Activated T-cell treated with anti-CD3 and anti-CD28 coated beads, Interleukin-2, amount 50 U/mL, for 72 hours (primary cell): ENCODE results near the gene MAGEB17. TPM values are rescaled to one million over a fixed set of nuclear protein-coding genes. Genes with fewer than 3 reads are reported as not detected.
"Not testable (repeated sequence)": the region's sequence is repeated elsewhere in the genome, so short reads cannot be mapped to it uniquely, and the experiment has no call there.

Source experiments
- ATAC-seq, 2 donors: fragments of 150-1000 bp; cut with Tn5 transposase; replicated peaks in 1 of 2; 2 replicates each; pipeline ENCODE4 v1.10.0; 2021; ENCODE audit warnings: moderate library complexity in 2 of 2, mild to moderate bottlenecking in 1 of 2
- DNase-seq, 2 donors: peaks; one replicate each; pipeline ENCODE4 v3.0.0; 2021 to 2022; ENCODE audit warnings: mixed read lengths in 1 of 2
- H3K27ac Mint-ChIP-seq: one replicate; pipeline ENCODE4 v1.8.0; 2022; ENCODE audit warnings: mild to moderate bottlenecking, moderate library complexity, mixed read lengths
- H3K27me3 Mint-ChIP-seq: one replicate; pipeline ENCODE4 v1.8.0; 2022; ENCODE audit warnings: low read depth, mixed read lengths
- H3K36me3 Mint-ChIP-seq, 2 donors: one replicate each; pipeline ENCODE4 v1.8.0; 2022; ENCODE audit warnings: mixed read lengths in 2 of 2, mild to moderate bottlenecking in 1 of 2; ENCODE audit not compliant: insufficient read depth in 2 of 2
- H3K4me1 Mint-ChIP-seq: one replicate; pipeline ENCODE4 v1.8.0; 2022; ENCODE audit warnings: low read depth, mixed read lengths
- H3K4me3 Mint-ChIP-seq, 2 donors: one replicate each; pipeline ENCODE4 v1.8.0; 2022; ENCODE audit warnings: mild to moderate bottlenecking in 2 of 2, mixed read lengths in 2 of 2, moderate library complexity in 2 of 2
- H3K9me3 Mint-ChIP-seq, 2 donors: one replicate each; pipeline ENCODE4 v1.8.0; 2022; ENCODE audit warnings: mixed read lengths in 2 of 2
- total RNA-seq, 2 donors: library from RNA; stranded (reverse); gene quantifications; one replicate each; pipeline ENCODE4 v1.2.3, GENCODE V29; 2022

The MAGEB17 gene
- total RNA-seq, 2 donors from 2014 or later, result not detected

DNA sequence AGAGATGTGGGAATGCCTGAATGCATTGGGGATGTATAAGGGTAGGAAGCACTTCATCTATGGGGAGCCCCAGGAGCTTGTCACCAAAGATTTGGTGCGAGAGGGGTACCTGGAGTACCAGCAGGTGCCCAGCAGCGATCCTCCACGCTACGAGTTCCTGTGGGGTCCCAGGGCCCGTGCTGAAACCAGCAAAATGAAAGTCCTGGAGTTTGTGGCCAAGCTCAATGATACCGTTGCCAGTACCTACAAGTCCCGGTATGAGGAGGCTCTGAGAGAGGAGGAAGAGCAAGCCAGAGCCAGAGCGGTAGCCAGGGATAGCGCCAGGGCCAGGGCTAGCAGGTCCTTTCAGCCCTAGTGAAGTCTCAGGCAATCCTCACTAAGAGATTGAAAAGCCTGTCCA lies 3.8 kb downstream of the MAGEB17 start:
- Mint-ChIP-seq H3K36me3 (peaks cover 0 to 1% of the 10 kb centered on the region in 2 donors), H3K4me3 (no peak overlapping the region), H3K4me1 (no peaks in the 10 kb centered on the region), H3K27ac (no peak overlapping the region), H3K27me3 (peaks cover 33% of the 10 kb centered on the region), H3K9me3 (no peaks in the 10 kb centered on the region)
- ATAC-seq (no peak), DNase-seq (no peak)

DNA sequence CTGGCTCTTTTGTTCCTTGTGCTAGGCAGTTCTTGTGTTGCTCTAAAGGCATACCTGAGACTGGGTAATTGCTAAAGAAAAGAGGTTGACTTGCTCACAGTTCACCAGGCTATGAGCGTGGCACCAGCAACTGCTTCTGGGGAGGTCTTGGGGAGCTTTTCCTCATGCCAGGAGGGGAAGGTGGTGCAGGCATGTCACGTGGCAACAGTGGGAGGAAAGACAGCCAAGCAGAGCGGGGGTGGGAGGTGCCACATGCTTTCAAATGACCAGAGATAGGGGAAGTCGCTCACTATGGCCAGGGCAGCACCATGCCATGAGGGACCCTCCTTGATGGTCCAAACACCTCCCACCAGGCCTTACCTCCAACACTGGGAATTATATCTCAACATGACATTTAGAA lies 4.7 kb downstream of the MAGEB17 start:
- peaks cover 24% of the 10 kb centered on the region for H3K27me3 Mint-ChIP-seq
- no peak for ATAC-seq
- H3K36me3 Mint-ChIP-seq, result peaks cover 0 to 1% of the 10 kb centered on the region in 2 donors
- no peak overlapping the region for H3K27ac Mint-ChIP-seq
- no peaks in the 10 kb centered on the region for H3K9me3 Mint-ChIP-seq
- no peak overlapping the region for H3K4me3 Mint-ChIP-seq
- H3K4me1 Mint-ChIP-seq, result no peaks in the 10 kb centered on the region
- no peak for DNase-seq

DNA sequence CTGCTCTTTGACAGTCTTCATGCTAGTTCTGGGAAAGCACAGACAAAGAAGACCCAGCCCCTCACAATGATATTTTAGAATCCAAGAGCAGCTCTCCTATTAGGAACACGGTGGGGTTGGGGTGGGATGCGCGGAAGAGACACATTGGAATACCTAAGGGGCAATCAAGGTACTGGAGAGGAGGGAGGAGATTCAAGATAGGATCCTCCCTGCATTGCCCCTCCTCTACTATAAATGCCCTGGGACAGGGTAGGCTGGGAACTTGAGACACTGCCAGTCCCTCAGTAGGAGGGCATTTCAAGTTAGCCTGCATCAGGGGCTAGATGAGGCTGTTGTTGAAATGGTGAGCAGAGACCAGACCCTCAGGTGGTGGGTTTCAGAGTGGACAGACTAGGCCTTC lies 5.1 kb downstream of the MAGEB17 start:
- Mint-ChIP-seq H3K4me1 (no peaks in the 10 kb centered on the region), H3K27ac (no peak overlapping the region), H3K36me3 (peaks cover 0 to 1% of the 10 kb centered on the region in 2 donors), H3K4me3 (no peak overlapping the region), H3K27me3 (peaks cover 25% of the 10 kb centered on the region), H3K9me3 (no peaks in the 10 kb centered on the region)
- DNase-seq, result no peak
- ATAC-seq, result no peak

DNA sequence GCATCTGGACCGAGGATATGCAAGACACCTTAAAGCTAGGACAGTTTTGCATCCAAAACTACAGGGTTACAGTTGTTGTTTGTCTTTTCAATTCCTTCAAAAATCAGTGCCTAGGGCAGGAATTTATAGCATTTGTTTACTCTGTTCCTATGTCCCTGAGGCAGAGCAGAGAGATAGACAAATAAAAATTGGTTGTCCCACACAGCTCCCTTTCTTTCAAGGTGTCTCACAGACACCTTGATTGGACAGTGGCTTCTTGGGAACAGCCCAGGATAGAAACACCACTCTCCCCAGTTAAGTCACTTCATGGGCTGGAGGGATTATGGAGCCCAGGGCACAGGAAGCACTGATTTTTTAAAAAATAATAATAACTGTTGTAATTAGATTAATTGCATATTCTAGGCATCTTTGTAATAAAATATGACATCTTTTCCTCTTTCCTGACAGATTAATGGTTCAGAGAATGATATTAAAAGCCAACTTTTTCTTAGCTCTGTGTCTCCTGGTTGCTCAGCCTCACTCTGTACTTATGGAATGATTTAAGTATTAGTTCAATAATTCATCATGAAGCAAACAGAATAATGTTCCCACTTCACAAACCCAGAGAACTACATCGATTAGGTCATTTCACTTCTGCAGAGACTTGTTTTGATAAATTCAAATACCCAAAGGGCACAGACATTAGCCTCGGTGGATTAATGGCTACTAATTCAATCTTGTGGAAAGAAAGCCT lies 8.2 kb downstream of the MAGEB17 start:
- Mint-ChIP-seq H3K4me3 (no peak overlapping the region), H3K4me1 (no peaks in the 10 kb centered on the region), H3K9me3 (no peaks in the 10 kb centered on the region), H3K27me3 (peaks cover 54% of the 10 kb centered on the region), H3K27ac (no peak overlapping the region), H3K36me3 (no peaks in the 10 kb centered on the region)
- ATAC-seq, result no peak
- DNase-seq, result no peak

DNA sequence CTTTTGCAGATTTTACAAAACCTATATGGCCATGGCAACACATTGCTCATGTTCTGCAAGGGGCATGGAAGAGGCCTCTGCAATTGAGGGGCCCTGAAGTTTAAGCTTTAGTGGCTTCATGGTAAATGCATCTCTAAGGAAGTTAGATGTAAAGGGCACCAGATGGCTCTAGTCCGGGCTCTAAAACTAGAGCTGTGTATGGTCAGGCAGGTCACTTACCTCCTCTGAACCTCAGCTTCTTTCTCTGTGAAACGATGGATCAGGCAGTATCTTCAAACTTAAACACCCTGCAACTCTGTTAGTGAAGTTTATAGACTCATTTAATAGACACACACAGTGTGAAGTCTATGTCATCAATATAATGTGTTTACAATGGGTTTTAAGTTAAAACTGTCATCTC lies 10.0 kb downstream of the MAGEB17 start:
- peaks cover 63% of the 10 kb centered on the region for H3K27me3 Mint-ChIP-seq
- H3K27ac Mint-ChIP-seq, result no peak overlapping the region
- DNase-seq, result no peak
- H3K36me3 Mint-ChIP-seq, result no peaks in the 10 kb centered on the region
- H3K4me3 Mint-ChIP-seq, result no peak overlapping the region
- no peaks in the 10 kb centered on the region for H3K4me1 Mint-ChIP-seq
- H3K9me3 Mint-ChIP-seq, result no peaks in the 10 kb centered on the region
- no peak for ATAC-seq

DNA sequence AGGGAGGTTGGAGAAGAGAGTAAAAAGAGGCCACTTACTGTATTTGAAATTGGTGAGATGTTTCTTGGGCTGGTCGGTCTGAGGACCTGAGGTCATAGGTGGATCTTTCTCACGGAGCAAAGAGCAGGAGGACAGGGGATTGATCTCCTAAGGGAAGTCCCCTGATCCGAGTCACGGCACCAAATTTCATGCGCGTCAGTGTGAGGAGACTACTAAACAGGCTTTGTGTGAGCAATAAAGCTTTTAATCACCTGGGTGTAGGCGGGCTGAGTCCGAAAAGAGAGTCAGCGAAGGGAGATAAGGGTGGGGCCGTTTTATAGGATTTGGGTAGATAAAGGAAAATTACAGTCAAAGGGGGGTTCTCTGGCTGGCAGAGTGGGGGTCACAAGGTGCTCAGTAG lies 16.6 kb downstream of the MAGEB17 start:
- H3K27ac Mint-ChIP-seq, H3K36me3 Mint-ChIP-seq, DNase-seq, H3K9me3 Mint-ChIP-seq, H3K4me3 Mint-ChIP-seq, ATAC-seq, H3K4me1 Mint-ChIP-seq: not testable (repeated sequence)
- H3K27me3 Mint-ChIP-seq, result peaks cover 50% of the 10 kb centered on the region

DNA sequence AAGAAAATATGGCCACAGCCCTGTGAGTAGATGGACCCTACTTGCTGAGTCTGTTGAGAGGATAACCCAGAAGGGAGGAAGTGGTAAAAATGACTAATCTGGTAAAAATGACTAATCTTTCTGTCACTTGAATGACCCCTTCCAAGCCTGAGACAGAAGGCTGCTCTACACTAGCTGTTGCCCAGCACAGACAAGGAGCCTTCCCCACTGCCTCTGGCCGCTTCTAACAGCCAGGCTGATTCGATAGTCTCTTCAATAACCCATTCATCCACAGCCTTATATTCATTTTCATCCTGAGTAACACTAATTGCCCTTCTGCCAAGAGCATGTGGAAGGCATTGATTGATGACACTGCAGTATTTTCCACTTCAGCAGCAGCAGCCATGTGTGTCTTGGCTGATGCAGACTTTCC lies 18.4 kb downstream of the MAGEB17 start:
- no peak overlapping the region for H3K27ac Mint-ChIP-seq
- H3K4me1 Mint-ChIP-seq, result peaks cover 6% of the 10 kb centered on the region
- peaks cover 39% of the 10 kb centered on the region for H3K27me3 Mint-ChIP-seq
- no peak overlapping the region for H3K4me3 Mint-ChIP-seq
- DNase-seq (peak in 1 of 2 donors; percentile 1), ATAC-seq (peak; percentile 86 to 95)
- H3K36me3 Mint-ChIP-seq, result no peaks in the 10 kb centered on the region
- no peaks in the 10 kb centered on the region for H3K9me3 Mint-ChIP-seq

DNA sequence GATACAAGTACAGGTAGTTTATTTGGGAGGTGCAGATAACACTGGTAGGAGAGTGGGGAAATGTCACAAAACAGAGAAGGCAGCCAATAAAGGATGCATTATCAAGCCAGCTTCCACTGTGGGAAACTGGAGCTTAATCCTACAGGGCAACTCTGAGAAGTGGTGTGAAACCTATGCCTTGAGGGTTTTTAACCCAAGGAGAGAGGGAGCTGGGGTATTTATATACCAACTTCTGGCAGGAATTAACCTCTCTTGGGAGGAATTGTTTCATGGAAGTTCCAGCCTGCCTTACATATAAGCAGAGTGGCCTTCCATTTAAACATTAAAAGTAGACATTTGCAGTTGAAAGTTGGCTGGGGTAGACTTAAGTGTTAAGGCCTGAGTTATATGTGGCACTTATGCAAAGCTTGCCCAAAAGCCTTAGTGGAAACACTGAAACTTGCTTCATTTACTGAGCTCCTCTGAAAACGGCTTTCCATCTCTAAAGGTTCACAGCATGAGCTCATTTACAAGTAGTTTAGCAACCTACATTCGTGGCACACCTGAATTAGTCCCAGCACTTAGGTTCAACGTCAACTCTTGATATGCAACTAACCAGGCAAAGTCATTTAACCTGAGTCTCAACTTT lies 19.2 kb downstream of the MAGEB17 start:
- Mint-ChIP-seq H3K36me3 (no peaks in the 10 kb centered on the region), H3K4me1 (peaks cover 6% of the 10 kb centered on the region), H3K27me3 (peaks cover 33% of the 10 kb centered on the region), H3K27ac (no peak overlapping the region), H3K4me3 (no peak overlapping the region), H3K9me3 (no peaks in the 10 kb centered on the region)
- DNase-seq, result no peak
- no peak for ATAC-seq

DNA sequence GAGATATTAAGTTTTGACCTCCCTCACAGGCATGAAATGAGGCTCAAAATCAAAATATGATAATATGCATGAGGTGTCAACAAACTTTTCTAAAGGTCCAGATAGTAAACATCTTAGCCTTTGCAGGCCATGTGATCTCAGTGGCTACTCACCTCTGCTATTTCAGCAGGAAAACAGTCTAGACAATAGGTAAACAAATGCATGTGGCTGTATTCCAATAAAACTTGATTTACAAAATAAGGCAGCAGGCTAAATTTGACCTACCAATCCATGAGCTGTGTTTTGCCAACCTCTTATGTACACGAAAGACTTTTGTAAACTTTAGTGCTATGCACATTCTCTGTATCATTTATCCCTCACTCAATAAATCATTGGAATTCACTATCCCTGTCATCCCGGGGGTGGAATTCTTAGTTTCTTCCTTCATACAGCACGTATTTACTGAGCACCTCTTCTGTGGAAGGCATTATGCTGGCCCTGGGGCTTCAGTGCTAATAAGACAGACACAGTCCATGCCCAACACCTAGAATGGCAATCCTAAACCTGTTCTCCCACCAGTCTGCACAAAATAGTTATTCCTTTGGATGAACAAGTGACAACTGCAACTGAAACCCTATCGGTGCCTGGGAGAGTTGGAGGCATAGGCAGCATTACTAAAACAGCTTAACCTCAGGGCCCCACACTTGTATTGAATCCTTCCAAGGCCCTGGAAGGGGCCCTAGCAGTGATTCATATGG lies 19.9 kb downstream of the MAGEB17 start:
- H3K27ac Mint-ChIP-seq, result no peak overlapping the region
- peaks cover 33% of the 10 kb centered on the region for H3K27me3 Mint-ChIP-seq
- H3K4me3 Mint-ChIP-seq, result no peak overlapping the region
- H3K9me3 Mint-ChIP-seq, result no peaks in the 10 kb centered on the region
- no peaks in the 10 kb centered on the region for H3K36me3 Mint-ChIP-seq
- DNase-seq, result no peak
- ATAC-seq, result no peak
- H3K4me1 Mint-ChIP-seq, result peaks cover 6% of the 10 kb centered on the region

DNA sequence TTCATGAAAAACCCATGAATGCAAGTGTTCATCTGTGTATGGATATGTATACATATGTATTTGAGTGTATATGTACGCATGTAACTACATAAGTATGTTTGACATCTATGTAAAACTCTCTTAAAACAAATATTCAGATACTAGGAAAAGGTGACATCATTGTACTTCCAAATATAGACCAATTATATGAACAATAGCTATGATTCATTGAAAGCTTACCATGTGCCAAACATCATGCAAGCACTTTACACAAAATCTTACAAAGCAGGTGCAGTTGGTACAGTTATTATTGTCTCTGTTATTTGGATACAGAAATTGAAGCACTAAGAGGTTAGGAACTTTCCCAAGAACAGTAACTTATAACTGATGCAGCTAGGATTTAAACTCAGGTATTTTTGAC lies 21.4 kb downstream of the MAGEB17 start:
- Mint-ChIP-seq H3K4me1 (peaks cover 6% of the 10 kb centered on the region), H3K27me3 (peaks cover 23% of the 10 kb centered on the region), H3K4me3 (no peak overlapping the region), H3K36me3 (no peaks in the 10 kb centered on the region), H3K27ac (no peak overlapping the region), H3K9me3 (no peaks in the 10 kb centered on the region)
- DNase-seq, result no peak
- ATAC-seq, result no peak

DNA sequence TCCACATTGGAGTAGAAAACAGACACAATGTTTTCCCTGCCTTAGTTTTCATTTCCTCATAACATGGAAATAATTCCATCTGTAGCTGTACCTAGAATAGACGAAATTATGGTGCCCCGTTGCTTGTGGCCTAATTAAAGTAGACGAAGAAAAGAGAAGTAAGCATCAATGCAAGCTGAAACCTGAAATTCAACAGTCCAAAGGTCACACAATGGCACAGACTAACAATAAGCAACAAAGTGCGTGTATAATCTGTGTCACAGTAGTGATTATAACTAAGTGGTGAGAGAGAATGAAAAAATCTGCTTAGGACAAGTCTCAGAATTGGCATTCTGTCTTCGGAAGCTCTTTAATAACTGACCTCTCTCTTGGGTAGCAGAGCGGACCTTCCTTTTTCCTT lies 24.3 kb downstream of the MAGEB17 start:
- H3K9me3 Mint-ChIP-seq, result no peaks in the 10 kb centered on the region
- DNase-seq (no peak), ATAC-seq (no peak)
- H3K27me3 Mint-ChIP-seq, result peaks cover 24% of the 10 kb centered on the region
- H3K4me3 Mint-ChIP-seq, result no peak overlapping the region
- H3K36me3 Mint-ChIP-seq, result no peaks in the 10 kb centered on the region
- H3K4me1 Mint-ChIP-seq, result no peaks in the 10 kb centered on the region
- H3K27ac Mint-ChIP-seq, result no peak overlapping the region

DNA sequence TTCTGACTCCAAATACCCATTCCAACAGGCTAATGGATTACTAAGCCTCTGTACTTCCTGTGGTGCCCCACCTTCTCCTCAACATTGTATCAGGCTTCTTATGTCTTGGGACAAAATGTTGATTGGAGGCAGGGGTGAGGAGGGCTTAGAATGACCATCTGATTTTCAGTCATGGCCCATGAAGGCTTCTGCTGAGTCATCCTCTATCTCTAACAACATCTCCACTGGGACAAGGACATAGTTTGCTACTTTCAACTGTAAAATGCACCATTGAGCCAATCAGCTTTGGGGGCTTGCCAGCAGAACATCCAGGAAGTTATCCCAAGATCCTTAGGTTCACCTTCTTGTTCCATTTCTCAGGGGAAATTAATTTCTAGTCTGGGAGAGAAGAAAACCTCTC lies 29.5 kb downstream of the MAGEB17 start:
- H3K4me1 Mint-ChIP-seq, result no peaks in the 10 kb centered on the region
- no peak for ATAC-seq
- H3K9me3 Mint-ChIP-seq, result no peaks in the 10 kb centered on the region
- no peak overlapping the region for H3K27ac Mint-ChIP-seq
- no peak overlapping the region for H3K4me3 Mint-ChIP-seq
- no peak for DNase-seq
- no peaks in the 10 kb centered on the region for H3K36me3 Mint-ChIP-seq
- H3K27me3 Mint-ChIP-seq, result peaks cover 49% of the 10 kb centered on the region

DNA sequence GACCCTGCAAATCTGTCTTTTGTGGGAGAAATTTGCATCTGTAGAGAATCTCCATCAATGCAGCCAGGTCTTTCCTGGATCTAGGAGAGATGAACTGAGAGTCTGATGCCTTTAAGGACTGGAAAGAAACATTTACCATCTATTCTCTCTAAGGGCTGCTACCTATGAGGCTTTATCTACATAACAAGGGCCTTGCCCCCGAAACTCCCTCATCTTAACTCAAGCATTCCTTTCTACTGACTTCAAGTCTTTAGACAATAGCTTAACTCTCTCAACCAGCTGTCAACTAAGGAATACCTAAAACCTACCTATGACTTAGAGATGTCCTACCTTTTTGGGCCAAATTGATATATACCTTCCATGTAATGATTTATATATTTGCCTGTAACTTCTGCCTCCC lies 32.1 kb downstream of the MAGEB17 start:
- ATAC-seq (no peak), DNase-seq (no peak)
- Mint-ChIP-seq H3K36me3 (no peaks in the 10 kb centered on the region), H3K4me1 (no peaks in the 10 kb centered on the region), H3K9me3 (peaks cover 0 to 5% of the 10 kb centered on the region in 2 donors), H3K27ac (no peak overlapping the region), H3K27me3 (peaks cover 48% of the 10 kb centered on the region), H3K4me3 (no peak overlapping the region)
